PFSK-1 (cell line): ENCODE results near the gene ZNF544.

ENCODE experiments used
- POLR2AphosphoS5 ChIP-seq: IDR thresholded peaks from 2 replicates; pipeline ENCODE4 v1.6.1; 2012; ENCODE audit warnings: low read depth, mild to moderate bottlenecking, control low read depth, low read length, moderate library complexity
- SIN3A ChIP-seq: IDR thresholded peaks from 2 replicates; pipeline ENCODE4 v1.6.1; 2012; ENCODE audit warnings: mild to moderate bottlenecking, low read length, moderate library complexity, borderline replicate concordance; ENCODE audit not compliant: insufficient read depth
- TAF1 ChIP-seq: IDR thresholded peaks from 2 replicates; pipeline ENCODE4 v1.6.1; 2012; ENCODE audit warnings: low read length, control low read depth, borderline replicate concordance; ENCODE audit not compliant: insufficient read depth
- TF ChIP-seq, protein P1 (sequence below), 2 experiments: IDR thresholded peaks; 2 replicates each; pipeline versions ENCODE4 v1.6.1 to v1.8.0; 2011 to 2012; ENCODE audit warnings: low read depth in 2 of 2, low read length in 2 of 2, control low read depth in 1 of 2, inconsistent platforms in 1 of 2, mild to moderate bottlenecking in 1 of 2, moderate library complexity in 1 of 2; ENCODE audit not compliant: insufficient read depth in 1 of 2

DNA sequence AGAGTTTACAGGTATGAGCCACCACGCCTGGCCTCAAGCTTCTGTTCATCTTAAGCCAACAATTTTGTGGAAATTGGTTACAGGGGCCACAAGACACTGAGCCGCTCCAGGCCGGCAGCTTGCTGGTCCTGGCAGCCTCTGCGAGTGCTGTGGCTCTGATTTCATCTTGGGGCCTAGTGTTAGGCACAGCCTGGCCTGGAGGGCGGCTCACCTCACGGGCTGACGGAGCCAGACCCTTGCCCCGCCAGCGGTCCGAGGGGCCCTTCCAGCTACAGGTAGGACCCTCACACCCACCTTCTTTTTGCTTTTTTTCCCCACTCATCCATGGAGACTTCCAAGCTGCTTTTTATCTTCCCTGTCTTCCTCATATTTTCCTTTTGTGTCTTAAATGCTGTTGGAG lies 8.6 kb downstream of the ZNF544 start:
- TF ChIP-seq TAF1 (no peak), SIN3A (no peak), POLR2AphosphoS5 (no peak)
- TF ChIP-seq, protein P1, sequence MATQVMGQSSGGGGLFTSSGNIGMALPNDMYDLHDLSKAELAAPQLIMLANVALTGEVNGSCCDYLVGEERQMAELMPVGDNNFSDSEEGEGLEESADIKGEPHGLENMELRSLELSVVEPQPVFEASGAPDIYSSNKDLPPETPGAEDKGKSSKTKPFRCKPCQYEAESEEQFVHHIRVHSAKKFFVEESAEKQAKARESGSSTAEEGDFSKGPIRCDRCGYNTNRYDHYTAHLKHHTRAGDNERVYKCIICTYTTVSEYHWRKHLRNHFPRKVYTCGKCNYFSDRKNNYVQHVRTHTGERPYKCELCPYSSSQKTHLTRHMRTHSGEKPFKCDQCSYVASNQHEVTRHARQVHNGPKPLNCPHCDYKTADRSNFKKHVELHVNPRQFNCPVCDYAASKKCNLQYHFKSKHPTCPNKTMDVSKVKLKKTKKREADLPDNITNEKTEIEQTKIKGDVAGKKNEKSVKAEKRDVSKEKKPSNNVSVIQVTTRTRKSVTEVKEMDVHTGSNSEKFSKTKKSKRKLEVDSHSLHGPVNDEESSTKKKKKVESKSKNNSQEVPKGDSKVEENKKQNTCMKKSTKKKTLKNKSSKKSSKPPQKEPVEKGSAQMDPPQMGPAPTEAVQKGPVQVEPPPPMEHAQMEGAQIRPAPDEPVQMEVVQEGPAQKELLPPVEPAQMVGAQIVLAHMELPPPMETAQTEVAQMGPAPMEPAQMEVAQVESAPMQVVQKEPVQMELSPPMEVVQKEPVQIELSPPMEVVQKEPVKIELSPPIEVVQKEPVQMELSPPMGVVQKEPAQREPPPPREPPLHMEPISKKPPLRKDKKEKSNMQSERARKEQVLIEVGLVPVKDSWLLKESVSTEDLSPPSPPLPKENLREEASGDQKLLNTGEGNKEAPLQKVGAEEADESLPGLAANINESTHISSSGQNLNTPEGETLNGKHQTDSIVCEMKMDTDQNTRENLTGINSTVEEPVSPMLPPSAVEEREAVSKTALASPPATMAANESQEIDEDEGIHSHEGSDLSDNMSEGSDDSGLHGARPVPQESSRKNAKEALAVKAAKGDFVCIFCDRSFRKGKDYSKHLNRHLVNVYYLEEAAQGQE (IDR thresholded peaks at IDR 0.05; ENCODE audit: insufficient read depth in 1 of 2, low read depth in 2 of 2, low read length in 2 of 2) = no peak
